GM21381 (cell line): ENCODE results near the gene PHLPP2.
"Not testable (repeated sequence)": the region's sequence is repeated elsewhere in the genome, so short reads cannot be mapped to it uniquely, and the experiment has no call there.

ENCODE experiments used
- ATAC-seq: cut with Tn5 transposase; IDR thresholded peaks from one replicate; pipeline ENCODE4 v1.9.1; 2021; ENCODE audit warnings: mild to moderate bottlenecking, moderate library complexity; ENCODE audit not compliant: unreplicated experiment

Gene PHLPP2

GRCh38 chr16:71625113-71625850, 99.2 kb downstream of the PHLPP2 start:
- ATAC-seq, result no peak

GRCh38 chr16:71623597-71623996, 100.9 kb downstream of the PHLPP2 start:
- ATAC-seq, result no peak

GRCh38 chr16:71622088-71622487, 102.4 kb downstream of the PHLPP2 start:
- no peak for ATAC-seq

- ATAC-seq, result no peak
Observed at GRCh38 chr16:71618429-71618828, 106.1 kb downstream of the PHLPP2 start.

- ATAC-seq, result not testable (repeated sequence)
Observed at GRCh38 chr16:71614956-71615355, 109.5 kb downstream of the PHLPP2 start.

GRCh38 chr16:71610936-71611871, 113.3 kb downstream of the PHLPP2 start:
- peak; percentile 47 for ATAC-seq

- ATAC-seq, result no peak
Observed at GRCh38 chr16:71610447-71610846, 114.1 kb downstream of the PHLPP2 start.

- no peak for ATAC-seq
Observed at GRCh38 chr16:71609066-71609465, 115.4 kb downstream of the PHLPP2 start.

- no peak for ATAC-seq
Observed at GRCh38 chr16:71600822-71601221, 123.7 kb downstream of the PHLPP2 start.

- ATAC-seq, result not testable (repeated sequence)
Observed at GRCh38 chr16:71598426-71598825, 126.1 kb downstream of the PHLPP2 start.

GRCh38 chr16:71595340-71595826, 129.1 kb downstream of the PHLPP2 start:
- ATAC-seq, result not testable (repeated sequence)
